SK-N-SH treated with all-trans-retinoic acid at 6 μM for 48 hours (cell line): ENCODE data around the gene NKX2-4.
"Not testable (repeated sequence)": the region's sequence is repeated elsewhere in the genome, so short reads cannot be mapped to it uniquely, and the experiment has no call there.

ENCODE experiments used
- ATAC-seq: fragments of 200-7000 bp; cut with Tn5 transposase; 3 replicates; pipeline ENCODE4 v1.9.1; 2020; ENCODE audit warnings: mild to moderate bottlenecking, moderate library complexity
- ARNTL ChIP-seq: fragments of 450-650 bp; formaldehyde crosslinking; IDR thresholded peaks from 2 replicates; pipeline ENCODE4 v1.5.0; 2020; ENCODE audit warnings: low read depth, mild to moderate bottlenecking, moderate library complexity, borderline replicate concordance
- BACH2 ChIP-seq: fragments of 250-450 bp; sonication (Bioruptor Pico); IDR thresholded peaks from 2 replicates; pipeline ENCODE4 v1.9.0; 2021; ENCODE audit warnings: mild to moderate bottlenecking, borderline replicate concordance
- CSDC2 ChIP-seq: fragments of 250-450 bp; sonication (Bioruptor Pico); IDR thresholded peaks from 2 replicates; pipeline ENCODE4 v1.5.0; 2020; ENCODE audit warnings: mild to moderate bottlenecking, moderate library complexity
- ESRRG ChIP-seq: fragments of 250-450 bp; sonication (Bioruptor Pico); IDR thresholded peaks from 2 replicates; pipeline ENCODE4 v1.6.1; 2021; ENCODE audit warnings: mild to moderate bottlenecking
- GLIS3 ChIP-seq: fragments of 250-450 bp; sonication (Bioruptor Pico); IDR thresholded peaks from 2 replicates; pipeline ENCODE4 v1.5.0; 2020; ENCODE audit warnings: mild to moderate bottlenecking, moderate library complexity
- ISL1 ChIP-seq: fragments of 250-450 bp; sonication (Bioruptor Pico); IDR thresholded peaks from 2 replicates; pipeline ENCODE4 v2.1.2; 2022; ENCODE audit warnings: mild to moderate bottlenecking, moderate library complexity
- OSR1 ChIP-seq: fragments of 250-450 bp; sonication (Bioruptor Pico); IDR thresholded peaks from 2 replicates; pipeline ENCODE4 v1.8.0; 2022; ENCODE audit warnings: moderate library complexity, mild to moderate bottlenecking, inconsistent platforms
- PPARA ChIP-seq: fragments of 250-450 bp; sonication (Bioruptor Pico); IDR thresholded peaks from 2 replicates; pipeline ENCODE4 v1.5.0; 2020; ENCODE audit warnings: mild to moderate bottlenecking, borderline replicate concordance
- RARB ChIP-seq: fragments of 250-450 bp; sonication (Bioruptor Pico); IDR thresholded peaks from 2 replicates; pipeline ENCODE4 v1.8.0; 2021; ENCODE audit warnings: mild to moderate bottlenecking, moderate library complexity
- SNAI2 ChIP-seq: fragments of 250-450 bp; sonication (Bioruptor Pico); IDR thresholded peaks from 2 replicates; pipeline ENCODE4 v1.5.0; 2020; ENCODE audit warnings: mild to moderate bottlenecking, moderate library complexity
- TCF4 ChIP-seq: fragments of 250-450 bp; sonication (Bioruptor Pico); IDR thresholded peaks from 2 replicates; pipeline ENCODE4 v1.8.0; 2021; ENCODE audit warnings: mild to moderate bottlenecking, moderate library complexity, borderline replicate concordance
- TOX ChIP-seq: fragments of 250-450 bp; sonication (Bioruptor Pico); IDR thresholded peaks from 2 replicates; pipeline ENCODE4 v1.8.0; 2021; ENCODE audit warnings: mild to moderate bottlenecking, moderate library complexity, borderline replicate concordance
- ZFP3 ChIP-seq: fragments of 250-450 bp; sonication (Bioruptor Pico); IDR thresholded peaks from 2 replicates; pipeline ENCODE4 v1.5.0; 2020; ENCODE audit warnings: mild to moderate bottlenecking, moderate library complexity
- ZFP30 ChIP-seq: fragments of 450-650 bp; formaldehyde crosslinking; IDR thresholded peaks from 2 replicates; pipeline ENCODE4 v1.5.0; 2022; ENCODE audit warnings: mild to moderate bottlenecking, moderate library complexity
- ZNF565 ChIP-seq: fragments of 450-650 bp; formaldehyde crosslinking; conservative IDR thresholded peaks from 2 replicates; pipeline ENCODE4 v1.5.0; 2020; ENCODE audit warnings: low read depth, mild to moderate bottlenecking, moderate library complexity
- ZNF70 ChIP-seq: fragments of 450-650 bp; formaldehyde crosslinking; IDR thresholded peaks from 2 replicates; pipeline ENCODE4 v1.5.0; 2020; ENCODE audit warnings: mild to moderate bottlenecking, moderate library complexity
- ZNF8 ChIP-seq: fragments of 450-650 bp; formaldehyde crosslinking; IDR thresholded peaks from 2 replicates; pipeline ENCODE4 v1.5.0; 2020; ENCODE audit warnings: mild to moderate bottlenecking, moderate library complexity
- TF ChIP-seq, protein P1 (sequence below): fragments of 250-450 bp; sonication (Bioruptor Pico); IDR thresholded peaks from 2 replicates; pipeline ENCODE4 v1.8.0; 2020; ENCODE audit warnings: mild to moderate bottlenecking, moderate library complexity, borderline replicate concordance
- TF ChIP-seq, protein P2 (sequence below): fragments of 250-450 bp; sonication (Bioruptor Pico); IDR thresholded peaks from 2 replicates; pipeline ENCODE4 v1.5.1; 2020; ENCODE audit warnings: low read depth, mild to moderate bottlenecking, moderate library complexity
- TF ChIP-seq, protein P3 (sequence below): fragments of 250-450 bp; sonication (Bioruptor Pico); IDR thresholded peaks from 2 replicates; pipeline ENCODE4 v1.5.0; 2020; ENCODE audit warnings: mild to moderate bottlenecking, moderate library complexity
- TF ChIP-seq, protein P4 (sequence below): fragments of 250-450 bp; sonication (Bioruptor Pico); IDR thresholded peaks from 2 replicates; pipeline ENCODE4 v1.5.1; 2021; ENCODE audit warnings: mild to moderate bottlenecking, moderate library complexity
- TF ChIP-seq, protein P5 (sequence below): fragments of 250-450 bp; sonication (Bioruptor Pico); IDR thresholded peaks from 2 replicates; pipeline ENCODE4 v1.8.0; 2021; ENCODE audit warnings: low read depth, mild to moderate bottlenecking, moderate library complexity, borderline replicate concordance

The NKX2-4 gene

DNA sequence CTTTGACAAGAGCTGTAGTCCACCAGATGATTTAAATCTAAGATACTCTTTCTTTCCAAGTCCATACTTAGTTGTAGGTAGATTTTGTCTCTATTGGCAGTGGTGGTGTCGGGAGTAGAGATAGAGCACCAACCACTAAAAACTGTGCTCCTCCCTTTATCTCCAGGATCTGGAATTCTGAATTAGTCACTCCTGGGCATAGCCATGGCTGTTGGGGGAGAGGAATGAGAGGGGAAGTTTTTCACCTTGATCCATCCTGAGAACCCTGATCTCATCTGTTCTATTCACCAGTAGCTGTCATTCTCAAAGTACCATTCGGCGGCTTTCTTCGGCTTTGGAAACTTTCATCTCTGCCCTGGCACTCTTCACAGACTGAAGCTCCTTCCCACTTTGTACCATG is 35.6 kb upstream of the NKX2-4 start:
- ATAC-seq: no peak
- TF ChIP-seq, protein P1, sequence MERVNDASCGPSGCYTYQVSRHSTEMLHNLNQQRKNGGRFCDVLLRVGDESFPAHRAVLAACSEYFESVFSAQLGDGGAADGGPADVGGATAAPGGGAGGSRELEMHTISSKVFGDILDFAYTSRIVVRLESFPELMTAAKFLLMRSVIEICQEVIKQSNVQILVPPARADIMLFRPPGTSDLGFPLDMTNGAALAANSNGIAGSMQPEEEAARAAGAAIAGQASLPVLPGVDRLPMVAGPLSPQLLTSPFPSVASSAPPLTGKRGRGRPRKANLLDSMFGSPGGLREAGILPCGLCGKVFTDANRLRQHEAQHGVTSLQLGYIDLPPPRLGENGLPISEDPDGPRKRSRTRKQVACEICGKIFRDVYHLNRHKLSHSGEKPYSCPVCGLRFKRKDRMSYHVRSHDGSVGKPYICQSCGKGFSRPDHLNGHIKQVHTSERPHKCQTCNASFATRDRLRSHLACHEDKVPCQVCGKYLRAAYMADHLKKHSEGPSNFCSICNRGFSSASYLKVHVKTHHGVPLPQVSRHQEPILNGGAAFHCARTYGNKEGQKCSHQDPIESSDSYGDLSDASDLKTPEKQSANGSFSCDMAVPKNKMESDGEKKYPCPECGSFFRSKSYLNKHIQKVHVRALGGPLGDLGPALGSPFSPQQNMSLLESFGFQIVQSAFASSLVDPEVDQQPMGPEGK (CRISPR knock-in tag): no peak
- no peak for TF ChIP-seq ARNTL (CRISPR knock-in tag)
- no peak for TF ChIP-seq ZNF70 (CRISPR knock-in tag)
- TF ChIP-seq SNAI2 (CRISPR knock-in tag): no peak
- TF ChIP-seq TOX (CRISPR knock-in tag): no peak
- TF ChIP-seq PPARA (CRISPR knock-in tag): no peak
- TF ChIP-seq RARB: no peak
- TF ChIP-seq, protein P2, sequence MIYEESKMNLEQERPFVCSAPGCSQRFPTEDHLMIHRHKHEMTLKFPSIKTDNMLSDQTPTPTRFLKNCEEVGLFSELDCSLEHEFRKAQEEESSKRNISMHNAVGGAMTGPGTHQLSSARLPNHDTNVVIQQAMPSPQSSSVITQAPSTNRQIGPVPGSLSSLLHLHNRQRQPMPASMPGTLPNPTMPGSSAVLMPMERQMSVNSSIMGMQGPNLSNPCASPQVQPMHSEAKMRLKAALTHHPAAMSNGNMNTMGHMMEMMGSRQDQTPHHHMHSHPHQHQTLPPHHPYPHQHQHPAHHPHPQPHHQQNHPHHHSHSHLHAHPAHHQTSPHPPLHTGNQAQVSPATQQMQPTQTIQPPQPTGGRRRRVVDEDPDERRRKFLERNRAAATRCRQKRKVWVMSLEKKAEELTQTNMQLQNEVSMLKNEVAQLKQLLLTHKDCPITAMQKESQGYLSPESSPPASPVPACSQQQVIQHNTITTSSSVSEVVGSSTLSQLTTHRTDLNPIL (CRISPR knock-in tag): no peak

DNA sequence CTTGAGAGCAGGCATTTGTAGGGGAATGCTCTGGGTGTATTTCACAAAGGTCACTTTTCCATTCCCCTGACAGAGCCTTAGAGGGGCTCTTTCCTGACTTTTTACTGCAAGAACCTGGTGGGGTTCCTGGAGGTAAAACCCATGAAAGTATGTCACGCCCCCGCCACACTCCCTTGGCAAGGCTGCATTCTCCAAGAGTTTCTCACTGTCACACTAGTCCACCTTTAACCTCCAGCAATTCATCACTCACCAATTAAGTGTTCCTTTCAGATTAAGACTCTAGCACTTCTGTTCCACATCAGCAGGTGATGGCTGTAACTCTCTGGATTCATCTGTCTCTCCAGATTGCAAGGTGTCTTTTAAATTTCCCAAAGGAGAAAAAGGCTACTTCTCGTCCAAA is 32.7 kb upstream of the NKX2-4 start:
- no peak for TF ChIP-seq CSDC2
- no peak for TF ChIP-seq ESRRG (CRISPR knock-in tag)
- TF ChIP-seq, protein P1 (CRISPR knock-in tag): no peak
- no peak for TF ChIP-seq ZNF8 (CRISPR knock-in tag)
- TF ChIP-seq OSR1: no peak
- ATAC-seq: no peak

DNA sequence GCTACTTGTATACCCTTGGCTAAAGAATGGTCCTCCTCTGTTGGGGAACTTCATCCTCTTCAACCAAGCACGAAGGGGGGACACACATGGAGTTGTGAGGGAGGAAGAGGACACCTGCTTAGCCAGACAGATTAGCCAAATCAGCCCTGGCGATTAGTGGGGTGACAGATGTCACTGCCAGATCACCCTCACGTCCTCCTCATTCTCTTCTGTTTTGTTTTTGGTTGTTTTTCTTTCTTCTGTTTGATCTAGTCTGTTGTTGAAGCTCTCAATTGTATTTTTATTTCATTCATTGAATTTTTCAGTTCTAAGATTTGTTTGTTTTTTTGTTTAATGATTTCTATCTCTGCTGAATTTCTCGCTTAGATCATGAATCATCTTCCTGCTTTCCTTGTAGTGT is 27.5 kb upstream of the NKX2-4 start:
- TF ChIP-seq RARB: no peak
- TF ChIP-seq, protein P2 (CRISPR knock-in tag): no peak
- no peak for TF ChIP-seq BACH2 (CRISPR knock-in tag)
- no peak for TF ChIP-seq ZNF565 (CRISPR knock-in tag)
- TF ChIP-seq ESRRG (CRISPR knock-in tag): no peak
- TF ChIP-seq ZFP3 (CRISPR knock-in tag): no peak
- no peak for TF ChIP-seq PPARA (CRISPR knock-in tag)
- TF ChIP-seq, protein P3, sequence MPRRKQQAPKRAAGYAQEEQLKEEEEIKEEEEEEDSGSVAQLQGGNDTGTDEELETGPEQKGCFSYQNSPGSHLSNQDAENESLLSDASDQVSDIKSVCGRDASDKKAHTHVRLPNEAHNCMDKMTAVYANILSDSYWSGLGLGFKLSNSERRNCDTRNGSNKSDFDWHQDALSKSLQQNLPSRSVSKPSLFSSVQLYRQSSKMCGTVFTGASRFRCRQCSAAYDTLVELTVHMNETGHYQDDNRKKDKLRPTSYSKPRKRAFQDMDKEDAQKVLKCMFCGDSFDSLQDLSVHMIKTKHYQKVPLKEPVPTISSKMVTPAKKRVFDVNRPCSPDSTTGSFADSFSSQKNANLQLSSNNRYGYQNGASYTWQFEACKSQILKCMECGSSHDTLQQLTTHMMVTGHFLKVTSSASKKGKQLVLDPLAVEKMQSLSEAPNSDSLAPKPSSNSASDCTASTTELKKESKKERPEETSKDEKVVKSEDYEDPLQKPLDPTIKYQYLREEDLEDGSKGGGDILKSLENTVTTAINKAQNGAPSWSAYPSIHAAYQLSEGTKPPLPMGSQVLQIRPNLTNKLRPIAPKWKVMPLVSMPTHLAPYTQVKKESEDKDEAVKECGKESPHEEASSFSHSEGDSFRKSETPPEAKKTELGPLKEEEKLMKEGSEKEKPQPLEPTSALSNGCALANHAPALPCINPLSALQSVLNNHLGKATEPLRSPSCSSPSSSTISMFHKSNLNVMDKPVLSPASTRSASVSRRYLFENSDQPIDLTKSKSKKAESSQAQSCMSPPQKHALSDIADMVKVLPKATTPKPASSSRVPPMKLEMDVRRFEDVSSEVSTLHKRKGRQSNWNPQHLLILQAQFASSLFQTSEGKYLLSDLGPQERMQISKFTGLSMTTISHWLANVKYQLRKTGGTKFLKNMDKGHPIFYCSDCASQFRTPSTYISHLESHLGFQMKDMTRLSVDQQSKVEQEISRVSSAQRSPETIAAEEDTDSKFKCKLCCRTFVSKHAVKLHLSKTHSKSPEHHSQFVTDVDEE (CRISPR knock-in tag): no peak
- no peak for TF ChIP-seq SNAI2 (CRISPR knock-in tag)
- no peak for TF ChIP-seq CSDC2
- TF ChIP-seq, protein P4, sequence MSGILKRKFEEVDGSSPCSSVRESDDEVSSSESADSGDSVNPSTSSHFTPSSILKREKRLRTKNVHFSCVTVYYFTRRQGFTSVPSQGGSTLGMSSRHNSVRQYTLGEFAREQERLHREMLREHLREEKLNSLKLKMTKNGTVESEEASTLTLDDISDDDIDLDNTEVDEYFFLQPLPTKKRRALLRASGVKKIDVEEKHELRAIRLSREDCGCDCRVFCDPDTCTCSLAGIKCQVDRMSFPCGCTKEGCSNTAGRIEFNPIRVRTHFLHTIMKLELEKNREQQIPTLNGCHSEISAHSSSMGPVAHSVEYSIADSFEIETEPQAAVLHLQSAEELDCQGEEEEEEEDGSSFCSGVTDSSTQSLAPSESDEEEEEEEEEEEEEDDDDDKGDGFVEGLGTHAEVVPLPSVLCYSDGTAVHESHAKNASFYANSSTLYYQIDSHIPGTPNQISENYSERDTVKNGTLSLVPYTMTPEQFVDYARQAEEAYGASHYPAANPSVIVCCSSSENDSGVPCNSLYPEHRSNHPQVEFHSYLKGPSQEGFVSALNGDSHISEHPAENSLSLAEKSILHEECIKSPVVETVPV (CRISPR knock-in tag): no peak
- TF ChIP-seq TOX (CRISPR knock-in tag): no peak
- TF ChIP-seq ZFP30 (CRISPR knock-in tag): no peak
- TF ChIP-seq, protein P1 (CRISPR knock-in tag): no peak
- TF ChIP-seq ARNTL (CRISPR knock-in tag): no peak
- no peak for TF ChIP-seq GLIS3 (CRISPR knock-in tag)
- TF ChIP-seq ISL1 (CRISPR knock-in tag): no peak
- TF ChIP-seq, protein P5, sequence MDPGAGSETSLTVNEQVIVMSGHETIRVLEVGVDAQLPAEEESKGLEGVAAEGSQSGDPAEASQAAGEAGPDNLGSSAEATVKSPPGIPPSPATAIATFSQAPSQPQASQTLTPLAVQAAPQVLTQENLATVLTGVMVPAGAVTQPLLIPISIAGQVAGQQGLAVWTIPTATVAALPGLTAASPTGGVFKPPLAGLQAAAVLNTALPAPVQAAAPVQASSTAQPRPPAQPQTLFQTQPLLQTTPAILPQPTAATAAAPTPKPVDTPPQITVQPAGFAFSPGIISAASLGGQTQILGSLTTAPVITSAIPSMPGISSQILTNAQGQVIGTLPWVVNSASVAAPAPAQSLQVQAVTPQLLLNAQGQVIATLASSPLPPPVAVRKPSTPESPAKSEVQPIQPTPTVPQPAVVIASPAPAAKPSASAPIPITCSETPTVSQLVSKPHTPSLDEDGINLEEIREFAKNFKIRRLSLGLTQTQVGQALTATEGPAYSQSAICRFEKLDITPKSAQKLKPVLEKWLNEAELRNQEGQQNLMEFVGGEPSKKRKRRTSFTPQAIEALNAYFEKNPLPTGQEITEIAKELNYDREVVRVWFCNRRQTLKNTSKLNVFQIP: no peak
- TF ChIP-seq TCF4 (CRISPR knock-in tag): no peak
- ATAC-seq: no peak

DNA sequence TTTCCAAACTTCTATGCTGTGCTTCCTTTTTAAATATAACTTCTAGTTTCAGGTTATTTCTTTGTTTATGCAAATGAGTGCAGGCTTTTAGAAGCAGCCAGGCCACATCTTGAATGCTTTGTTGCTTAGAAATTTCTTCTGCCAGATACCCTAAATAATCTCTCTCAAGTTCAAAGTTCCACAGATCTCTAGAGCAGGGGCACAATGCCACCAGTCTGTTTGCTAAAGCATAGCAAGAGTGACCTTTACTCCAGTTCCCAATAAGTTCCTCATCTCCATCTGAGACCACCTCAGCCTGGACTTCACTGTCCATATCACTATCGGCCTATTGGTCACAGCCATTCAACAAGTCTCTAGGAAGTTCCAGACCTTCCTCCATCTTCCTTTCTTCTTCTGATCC is 26.4 kb upstream of the NKX2-4 start:
- ATAC-seq: not testable (repeated sequence)
